ENCODE data around the gene TAOK3.
A peak's percentile ranks its signal among the peaks of the same experiment; 100 is the strongest.

Gene TAOK3

GRCh38 chr12:118190266-118190665, 182.4 kb downstream of the TAOK3 start:
- H3K4me3 ChIP-seq (ENCODE audit: low read length): no peak overlapping the region
- peak; percentile 18 for DNase-seq (ENCODE audit: low read depth)
- TF ChIP-seq CTCF (IDR thresholded peaks at IDR 0.05; ENCODE audit: insufficient read depth, low read depth, low read length, missing control alignments): no peak

- no peak for TF ChIP-seq CTCF (IDR thresholded peaks at IDR 0.05; ENCODE audit: insufficient read depth, low read depth, low read length, missing control alignments)
- no peak for DNase-seq (ENCODE audit: low read depth)
- no peak overlapping the region for H3K4me3 ChIP-seq (ENCODE audit: low read length)
Observed at GRCh38 chr12:118189741-118190191, 182.9 kb downstream of the TAOK3 start.

GRCh38 chr12:118188690-118189371, 183.9 kb downstream of the TAOK3 start:
- TF ChIP-seq CTCF (IDR thresholded peaks at IDR 0.05; ENCODE audit: insufficient read depth, low read depth, low read length, missing control alignments): no peak
- H3K4me3 ChIP-seq (ENCODE audit: low read length): no peak overlapping the region
- DNase-seq (ENCODE audit: low read depth): no peak

- no peak for TF ChIP-seq CTCF (IDR thresholded peaks at IDR 0.05; ENCODE audit: insufficient read depth, low read depth, low read length, missing control alignments)
- H3K4me3 ChIP-seq (ENCODE audit: low read length): no peak overlapping the region
- peak; percentile 21 for DNase-seq (ENCODE audit: low read depth)
Observed at GRCh38 chr12:118187751-118188435, 184.8 kb downstream of the TAOK3 start.

GRCh38 chr12:118185602-118186397, 186.9 kb downstream of the TAOK3 start:
- TF ChIP-seq CTCF (IDR thresholded peaks at IDR 0.05; ENCODE audit: insufficient read depth, low read depth, low read length, missing control alignments): no peak
- DNase-seq (ENCODE audit: low read depth): peak; percentile 22
- no peak overlapping the region for H3K4me3 ChIP-seq (ENCODE audit: low read length)

GRCh38 chr12:118183711-118184110, 189.0 kb downstream of the TAOK3 start:
- H3K4me3 ChIP-seq (ENCODE audit: low read length): no peak overlapping the region
- no peak for TF ChIP-seq CTCF (IDR thresholded peaks at IDR 0.05; ENCODE audit: insufficient read depth, low read depth, low read length, missing control alignments)
- DNase-seq (ENCODE audit: low read depth): peak; percentile 24

Measured in epithelial cell of esophagus (primary cell).